Fibroblast of the aortic adventitia (primary cell): ENCODE measurements around the gene RNF7. TPM values are rescaled to one million over a fixed set of nuclear protein-coding genes. Genes with fewer than 3 reads are reported as not detected.

Experiments used
- DNase-seq: peaks from one replicate; pipeline ENCODE4 v3.0.0-alpha.2; 2010; ENCODE audit warnings: low read depth
- H3K4me3 ChIP-seq: 2 replicates; pipeline ENCODE4 v1.5.1; 2011; ENCODE audit warnings: low read depth, mild to moderate bottlenecking, control low read depth, low read length, moderate library complexity
- CTCF ChIP-seq: IDR thresholded peaks from 2 replicates; pipeline ENCODE4 v1.5.1; 2011; ENCODE audit warnings: mild to moderate bottlenecking, low read length, control low read depth, inconsistent platforms; ENCODE audit not compliant: insufficient read depth
- total RNA-seq: library from RNA; depleted of rRNA; stranded (reverse); fragments of >200 nt; gene quantifications from 2 replicates; pipeline ENCODE4 v1.2.3, GENCODE V29; 2012; ENCODE audit warnings: low replicate concordance

Gene RNF7
- total RNA-seq, 1 donor = 64.7 TPM

- no peak for TF ChIP-seq CTCF
- DNase-seq = no peak
- no peak overlapping the region for H3K4me3 ChIP-seq
Observed at GRCh38 chr3:141777957-141778813, 40.1 kb downstream of the RNF7 start.

GRCh38 chr3:141779667-141780066 lies 41.6 kb downstream of the RNF7 start:
- TF ChIP-seq CTCF = no peak
- no peak for DNase-seq
- H3K4me3 ChIP-seq = no peak overlapping the region

- H3K4me3 ChIP-seq = no peak overlapping the region
- TF ChIP-seq CTCF = peak; percentile 37
- DNase-seq = peak; percentile 50
Observed at GRCh38 chr3:141782386-141782932, 44.4 kb downstream of the RNF7 start.

GRCh38 chr3:141783632-141784031 lies 45.5 kb downstream of the RNF7 start:
- no peak for DNase-seq
- no peak overlapping the region for H3K4me3 ChIP-seq
- no peak for TF ChIP-seq CTCF

- no peak overlapping the region for H3K4me3 ChIP-seq
- no peak for TF ChIP-seq CTCF
- DNase-seq = no peak
Observed at GRCh38 chr3:141784096-141784495, 46.0 kb downstream of the RNF7 start.

GRCh38 chr3:141784531-141784930 lies 46.4 kb downstream of the RNF7 start:
- DNase-seq = no peak
- TF ChIP-seq CTCF = no peak
- H3K4me3 ChIP-seq = no peak overlapping the region
